MM.1S (cell line): Measurements from ENCODE around the gene C1QTNF3.

Experiments used
- DNase-seq: peaks from one replicate; pipeline ENCODE4 v3.0.0-alpha.2; 2015
- H2AFZ ChIP-seq: fragments of 300-600 bp; sonication (generic); 2 replicates; pipeline ENCODE4 v1.6.0; 2016; ENCODE audit warnings: antibody characterized with exemption, low read length
- H3F3A ChIP-seq: fragments of 300-600 bp; sonication (generic); 2 replicates; pipeline ENCODE4 v1.6.1; 2016; ENCODE audit warnings: mild to moderate bottlenecking, antibody characterized with exemption, low read length, moderate library complexity, mixed read lengths; ENCODE audit not compliant: insufficient read depth
- H3K27ac ChIP-seq: fragments of 300-600 bp; sonication (generic); 2 replicates; pipeline ENCODE4 v1.5.1; 2016; ENCODE audit warnings: mild to moderate bottlenecking, low read length
- H3K27me3 ChIP-seq: fragments of 300-600 bp; sonication (generic); replicated peaks from 2 replicates; pipeline ENCODE4 v1.6.0; 2016; ENCODE audit warnings: low read length; ENCODE audit not compliant: insufficient read depth
- H3K36me3 ChIP-seq: fragments of 300-600 bp; sonication (generic); replicated peaks from 2 replicates; pipeline ENCODE4 v1.6.1; 2016; ENCODE audit warnings: mild to moderate bottlenecking, low read length, mixed read lengths; ENCODE audit not compliant: insufficient read depth
- H3K4me1 ChIP-seq: fragments of 300-600 bp; sonication (generic); 2 replicates; pipeline ENCODE4 v1.6.1; 2016; ENCODE audit warnings: low read length, mixed read lengths
- H3K4me2 ChIP-seq: fragments of 300-600 bp; sonication (generic); 2 replicates; pipeline ENCODE4 v1.6.0; 2016; ENCODE audit warnings: low read depth, low read length
- H3K4me3 ChIP-seq: fragments of 300-600 bp; sonication (generic); 2 replicates; pipeline ENCODE4 v1.5.1; 2016; ENCODE audit warnings: low read length, mixed read lengths
- H3K79me2 ChIP-seq: fragments of 300-600 bp; sonication (generic); 2 replicates; pipeline ENCODE4 v1.6.1; 2016; ENCODE audit warnings: mixed run types, low read length, mixed read lengths
- H3K9ac ChIP-seq: fragments of 300-600 bp; sonication (generic); 2 replicates; pipeline ENCODE4 v1.6.1; 2016; ENCODE audit warnings: low read length, mixed read lengths
- H3K9me2 ChIP-seq: fragments of 300-600 bp; sonication (generic); replicated peaks from 2 replicates; pipeline ENCODE4 v1.6.1; 2016; ENCODE audit warnings: mild to moderate bottlenecking, low read length, mixed read lengths; ENCODE audit not compliant: insufficient read depth
- H3K9me3 ChIP-seq: fragments of 300-600 bp; sonication (generic); replicated peaks from 2 replicates; pipeline ENCODE4 v1.6.1; 2016; ENCODE audit warnings: mild to moderate bottlenecking, low read length, mixed read lengths; ENCODE audit not compliant: insufficient read depth
- H4K20me1 ChIP-seq: fragments of 300-600 bp; sonication (generic); 2 replicates; pipeline ENCODE4 v1.6.1; 2016; ENCODE audit warnings: mild to moderate bottlenecking, low read length, moderate library complexity, mixed read lengths; ENCODE audit not compliant: insufficient read depth
- CTCF ChIP-seq: fragments of 300-600 bp; sonication (generic); IDR thresholded peaks from 2 replicates; pipeline ENCODE4 v1.5.1; 2016; ENCODE audit warnings: antibody characterized with exemption, low read length, mixed read lengths
- EZH2 ChIP-seq: fragments of 300-600 bp; sonication (generic); optimal IDR thresholded peaks from 2 replicates; pipeline ENCODE3; 2017; ENCODE audit warnings: low read depth, mild to moderate bottlenecking, antibody characterized with exemption, low read length, mixed read lengths
- EZH2phosphoT487 ChIP-seq: fragments of 300-600 bp; sonication (generic); IDR thresholded peaks from 2 replicates; pipeline ENCODE4 v1.6.1; 2018; ENCODE audit warnings: antibody characterized with exemption, low read length

C1QTNF3 gene

GRCh38 chr5:34022121-34022705, 20.8 kb downstream of the C1QTNF3 start:
- no peaks in the 10 kb centered on the region for H3K36me3 ChIP-seq
- no peaks in the 10 kb centered on the region for H4K20me1 ChIP-seq
- H3K9me3 ChIP-seq: no peaks in the 10 kb centered on the region
- TF ChIP-seq EZH2 (no peak), CTCF (no peak), EZH2phosphoT487 (no peak)
- peak overlapping the region; percentile 51 for H2AFZ ChIP-seq
- H3K79me2 ChIP-seq: no peaks in the 10 kb centered on the region
- DNase-seq: peak; percentile 44
- H3F3A ChIP-seq: 0 out of 2 replicates have a peak, but pooled peaks cover 5% of the 10 kb centered on the region
- H3K4me3 ChIP-seq: no peak overlapping the region
- no peaks in the 10 kb centered on the region for H3K27me3 ChIP-seq
- H3K4me2 ChIP-seq: peak overlapping the region; percentile 22
- H3K9me2 ChIP-seq: no peaks in the 10 kb centered on the region
- peaks cover 9% of the 10 kb centered on the region for H3K4me1 ChIP-seq
- peak overlapping the region; percentile 35; the same call in 1 of the 2 replicates for H3K27ac ChIP-seq
- H3K9ac ChIP-seq: no peak overlapping the region

GRCh38 chr5:34021334-34021733, 21.7 kb downstream of the C1QTNF3 start:
- no peak for TF ChIP-seq EZH2phosphoT487
- TF ChIP-seq EZH2: no peak
- TF ChIP-seq CTCF: no peak
- Histone ChIP-seq H3K4me2 (no peak overlapping the region), H3K9me2 (no peaks in the 10 kb centered on the region), H3K9ac (no peak overlapping the region), H3K79me2 (no peaks in the 10 kb centered on the region), H3K9me3 (no peaks in the 10 kb centered on the region), H3K4me1 (peaks cover 9% of the 10 kb centered on the region), H3K27ac (no peak overlapping the region), H2AFZ (no peak overlapping the region), H3K4me3 (no peak overlapping the region), H3K36me3 (no peaks in the 10 kb centered on the region), H3K27me3 (no peaks in the 10 kb centered on the region), H3F3A (0 out of 2 replicates have a peak, but pooled peaks cover 5% of the 10 kb centered on the region), H4K20me1 (no peaks in the 10 kb centered on the region)
- DNase-seq: no peak

GRCh38 chr5:34020726-34021125, 22.3 kb downstream of the C1QTNF3 start:
- H3K4me1 ChIP-seq: peaks cover 9% of the 10 kb centered on the region
- H3K9me3 ChIP-seq: no peaks in the 10 kb centered on the region
- no peaks in the 10 kb centered on the region for H3K36me3 ChIP-seq
- H4K20me1 ChIP-seq: no peaks in the 10 kb centered on the region
- no peak overlapping the region for H2AFZ ChIP-seq
- H3K27me3 ChIP-seq: no peaks in the 10 kb centered on the region
- no peak overlapping the region for H3K9ac ChIP-seq
- no peak for DNase-seq
- no peak overlapping the region for H3K4me2 ChIP-seq
- no peaks in the 10 kb centered on the region for H3K9me2 ChIP-seq
- H3F3A ChIP-seq: 0 out of 2 replicates have a peak, but pooled peaks cover 5% of the 10 kb centered on the region
- no peak for TF ChIP-seq EZH2phosphoT487
- no peak for TF ChIP-seq CTCF
- TF ChIP-seq EZH2: no peak
- H3K4me3 ChIP-seq: no peak overlapping the region
- no peaks in the 10 kb centered on the region for H3K79me2 ChIP-seq
- H3K27ac ChIP-seq: no peak overlapping the region
